ENCODE data around the gene DTNA.
"Not testable (repeated sequence)": the region's sequence is repeated elsewhere in the genome, so short reads cannot be mapped to it uniquely, and the experiment has no call there.

Gene DTNA

GRCh38 chr18:34911081-34911480 is 201.0 kb downstream of the DTNA start:
- no peak for DNase-seq

- no peak for DNase-seq
Measured at GRCh38 chr18:34911661-34912384, 201.7 kb downstream of the DTNA start.

GRCh38 chr18:34913837-34914661 is 204.0 kb downstream of the DTNA start:
- DNase-seq: no peak

- no peak for DNase-seq
Measured at GRCh38 chr18:34915046-34915445, 204.9 kb downstream of the DTNA start.

- not testable (repeated sequence) for DNase-seq
Measured at GRCh38 chr18:34916539-34916938, 206.4 kb downstream of the DTNA start.

GRCh38 chr18:34918856-34919255 is 208.8 kb downstream of the DTNA start:
- no peak for DNase-seq

- no peak for DNase-seq
Measured at GRCh38 chr18:34921226-34921625, 211.1 kb downstream of the DTNA start.

- no peak for DNase-seq
Measured at GRCh38 chr18:34921811-34922385, 211.8 kb downstream of the DTNA start.

- not testable (repeated sequence) for DNase-seq
Measured at GRCh38 chr18:34922594-34922993, 212.5 kb downstream of the DTNA start.

- no peak for DNase-seq
Measured at GRCh38 chr18:34923911-34924310, 213.8 kb downstream of the DTNA start.

- DNase-seq: no peak
Measured at GRCh38 chr18:34926683-34927082, 216.6 kb downstream of the DTNA start.

- DNase-seq: no peak
Measured at GRCh38 chr18:34928088-34928753, 218.1 kb downstream of the DTNA start.

GRCh38 chr18:34928754-34929335 is 218.7 kb downstream of the DTNA start:
- no peak for DNase-seq

GRCh38 chr18:34929336-34929780 is 219.3 kb downstream of the DTNA start:
- DNase-seq: no peak

GRCh38 chr18:34932363-34932762 is 222.3 kb downstream of the DTNA start:
- no peak for DNase-seq

- DNase-seq: no peak
Measured at GRCh38 chr18:34932792-34933466, 222.8 kb downstream of the DTNA start.

GRCh38 chr18:34933909-34934661 is 224.0 kb downstream of the DTNA start:
- no peak for DNase-seq

GRCh38 chr18:34936772-34937171 is 226.7 kb downstream of the DTNA start:
- no peak for DNase-seq

- DNase-seq: no peak
Measured at GRCh38 chr18:34938090-34938489, 228.0 kb downstream of the DTNA start.
